Measurements from ENCODE around the gene NUP93.

NUP93 gene

GRCh38 chr16:56744996-56745640 lies 15.2 kb downstream of the NUP93 start:
- TF ChIP-seq CTCF (IDR thresholded peaks at IDR 0.05; ENCODE audit: low read depth, low read length, missing control alignments), result no peak
- peaks cover 4% of the 10 kb centered on the region for H3K36me3 ChIP-seq (replicated peaks)
- in situ Hi-C loops (cut with HindIII; ENCODE audit: low pct_ligation_motif_present, low sequenced_read_pairs), result no loop called here

GRCh38 chr16:56747486-56748045 lies 17.6 kb downstream of the NUP93 start:
- no peak overlapping the region for H3K4me3 ChIP-seq (ENCODE audit: low read depth, low read length)
- no peak overlapping the region for H3K27ac ChIP-seq
- TF ChIP-seq CTCF (IDR thresholded peaks at IDR 0.05; ENCODE audit: low read depth, low read length, missing control alignments), result no peak
- H3K36me3 ChIP-seq (replicated peaks), result peaks cover 4% of the 10 kb centered on the region
- no peak for DNase-seq
- no peaks in the 10 kb centered on the region for H3K27me3 ChIP-seq (replicated peaks)
- in situ Hi-C loops (cut with HindIII; ENCODE audit: low pct_ligation_motif_present, low sequenced_read_pairs), result no loop called here

More at GRCh38 chr16:56744996-56745640, 15.2 kb downstream of the NUP93 start:
- H3K4me3 ChIP-seq (ENCODE audit: low read depth, low read length), result no peak overlapping the region
- H3K27me3 ChIP-seq (replicated peaks), result no peaks in the 10 kb centered on the region
- no peak for DNase-seq
- H3K27ac ChIP-seq, result no peak overlapping the region

GRCh38 chr16:56748191-56748590 lies 18.3 kb downstream of the NUP93 start:
- in situ Hi-C loops (cut with HindIII; ENCODE audit: low pct_ligation_motif_present, low sequenced_read_pairs), result no loop called here
- TF ChIP-seq CTCF (IDR thresholded peaks at IDR 0.05; ENCODE audit: low read depth, low read length, missing control alignments), result no peak
- Histone ChIP-seq H3K4me3 (ENCODE audit: low read depth, low read length) (no peak overlapping the region), H3K36me3 (replicated peaks) (peaks cover 4% of the 10 kb centered on the region), H3K27me3 (replicated peaks) (no peaks in the 10 kb centered on the region), H3K27ac (no peak overlapping the region)
- DNase-seq, result no peak

- no peak for DNase-seq
- no peak for TF ChIP-seq CTCF (IDR thresholded peaks at IDR 0.05; ENCODE audit: low read depth, low read length, missing control alignments)
- H3K27ac ChIP-seq, result no peak overlapping the region
- peaks cover 4% of the 10 kb centered on the region for H3K36me3 ChIP-seq (replicated peaks)
- no peak overlapping the region for H3K4me3 ChIP-seq (ENCODE audit: low read depth, low read length)
- in situ Hi-C loops (cut with HindIII; ENCODE audit: low pct_ligation_motif_present, low sequenced_read_pairs), result no loop called here
- no peaks in the 10 kb centered on the region for H3K27me3 ChIP-seq (replicated peaks)
Measured at GRCh38 chr16:56748826-56749225, 18.9 kb downstream of the NUP93 start.

- Histone ChIP-seq H3K4me3 (ENCODE audit: low read depth, low read length) (no peak overlapping the region), H3K27me3 (replicated peaks) (no peaks in the 10 kb centered on the region), H3K27ac (no peak overlapping the region), H3K36me3 (replicated peaks) (peaks cover 4% of the 10 kb centered on the region)
- in situ Hi-C loops (cut with HindIII; ENCODE audit: low pct_ligation_motif_present, low sequenced_read_pairs), result no loop called here
- no peak for DNase-seq
- no peak for TF ChIP-seq CTCF (IDR thresholded peaks at IDR 0.05; ENCODE audit: low read depth, low read length, missing control alignments)
Measured at GRCh38 chr16:56749672-56750491, 20.0 kb downstream of the NUP93 start.

Data from brain microvascular endothelial cell (primary cell).